Measurements from ENCODE around the gene SYNDIG1.

The SYNDIG1 gene

GRCh38 chr20:24640276-24640675, 170.8 kb downstream of the SYNDIG1 start:
- DNase-seq: no peak

- no peak for DNase-seq
Measured at GRCh38 chr20:24640686-24641085, 171.3 kb downstream of the SYNDIG1 start.

- no peak for DNase-seq
Measured at GRCh38 chr20:24643731-24644626, 174.6 kb downstream of the SYNDIG1 start.

- no peak for DNase-seq
Measured at GRCh38 chr20:24646321-24646720, 176.9 kb downstream of the SYNDIG1 start.

- no peak for DNase-seq
Measured at GRCh38 chr20:24647713-24648112, 178.3 kb downstream of the SYNDIG1 start.

GRCh38 chr20:24648481-24648880, 179.1 kb downstream of the SYNDIG1 start:
- DNase-seq: no peak

GRCh38 chr20:24648919-24649318, 179.5 kb downstream of the SYNDIG1 start:
- no peak for DNase-seq

GRCh38 chr20:24649787-24650490, 180.5 kb downstream of the SYNDIG1 start:
- no peak for DNase-seq

- DNase-seq: no peak
Measured at GRCh38 chr20:24651171-24651975, 181.9 kb downstream of the SYNDIG1 start.

GRCh38 chr20:24651976-24652345, 182.5 kb downstream of the SYNDIG1 start:
- no peak for DNase-seq

GRCh38 chr20:24653306-24653705, 183.9 kb downstream of the SYNDIG1 start:
- no peak for DNase-seq

- DNase-seq: no peak
Measured at GRCh38 chr20:24654425-24654824, 185.0 kb downstream of the SYNDIG1 start.

- DNase-seq: no peak
Measured at GRCh38 chr20:24656391-24656790, 187.0 kb downstream of the SYNDIG1 start.

GRCh38 chr20:24657196-24657595, 187.8 kb downstream of the SYNDIG1 start:
- no peak for DNase-seq

- DNase-seq: no peak
Measured at GRCh38 chr20:24657878-24658620, 188.6 kb downstream of the SYNDIG1 start.

- no peak for DNase-seq
Measured at GRCh38 chr20:24658920-24659660, 189.7 kb downstream of the SYNDIG1 start.

- no peak for DNase-seq
Measured at GRCh38 chr20:24659835-24660234, 190.4 kb downstream of the SYNDIG1 start.

- DNase-seq: no peak
Measured at GRCh38 chr20:24660651-24661050, 191.2 kb downstream of the SYNDIG1 start.

GRCh38 chr20:24661255-24661654, 191.8 kb downstream of the SYNDIG1 start:
- DNase-seq: no peak

GRCh38 chr20:24662322-24662721, 192.9 kb downstream of the SYNDIG1 start:
- no peak for DNase-seq

- no peak for DNase-seq
Measured at GRCh38 chr20:24662752-24663365, 193.4 kb downstream of the SYNDIG1 start.

All from SHP77 (cell line).